K562 (cell line): ENCODE data around the gene SLC25A1. TPM values are rescaled to one million over a fixed set of nuclear protein-coding genes. Genes with fewer than 3 reads are reported as not detected.

Experiments
- ATAC-seq: fragments of 200-7000 bp; cut with Tn5 transposase; 3 replicates; pipeline ENCODE4 v1.9.1; 2020; ENCODE audit warnings: moderate library complexity
- BruUV-seq: library from RNA; stranded (reverse); fragments of 400-500 nt; replicated peaks from 2 replicates; lab custom pipeline; 2021; lab: Mats Ljungman, UMichigan
- CTCF ChIA-PET: fragments of 300-600 bp; formaldehyde crosslinking; extraction: SDS; loops from one replicate; lab custom pipeline; 2021; ENCODE audit warnings: low intra/inter-chr PET ratio; lab: Yijun Ruan, JAX
- POLR2A ChIA-PET: fragments of 300-600, 350-650 bp; sonication (Branson Sonifier 250); formaldehyde crosslinking; extraction: SDS; loops from one replicate; lab custom pipeline; 2021; ENCODE audit warnings: antibody characterized with exemption, inconsistent platforms; lab: Yijun Ruan, JAX
- DNase-seq, 4 experiments: peaks; one replicate each; pipeline versions ENCODE4 v3.0.0 to v3.0.0-alpha.2; 2011 to 2018; ENCODE audit warnings: low spot score in 3 of 4, mixed read lengths in 3 of 4; ENCODE audit errors: extremely low read depth in 1 of 4
- FAIRE-seq: peaks from 2 replicates; lab custom pipeline; 2011; peaks lifted over from hg19 to GRCh38; lab: Jason Lieb, UNC
- H2AFZ ChIP-seq: 2 replicates; pipeline ENCODE4 v1.6.0; 2011; ENCODE audit warnings: low read depth, low read length, control low read depth, inconsistent platforms
- H3K27ac ChIP-seq: fragments of 200-600 bp; 3 replicates; pipeline ENCODE4 v1.8.0; 2011; ENCODE audit warnings: low read depth, mild to moderate bottlenecking, control low read depth, inconsistent platforms, low read length, moderate library complexity, mixed read lengths; ENCODE audit errors: extremely low read depth
- H3K27me3 ChIP-seq, 2 experiments: fragments of 300-600 bp in 1 of 2; 2 replicates in 1 of 2; 3 replicates in 1 of 2; pipeline versions ENCODE4 v1.6.0 to v1.8.0; 2011; ENCODE audit warnings: inconsistent platforms in 2 of 2, low read length in 2 of 2, mild to moderate bottlenecking in 1 of 2, mixed read lengths in 1 of 2, moderate library complexity in 1 of 2; ENCODE audit not compliant: control insufficient read depth in 2 of 2, insufficient read depth in 2 of 2
- H3K36me3 ChIP-seq: fragments of 300-600 bp; 3 replicates; pipeline ENCODE4 v1.8.0; 2011; ENCODE audit warnings: mild to moderate bottlenecking, low read length, inconsistent platforms; ENCODE audit not compliant: control insufficient read depth, insufficient read depth
- H3K4me1 ChIP-seq, 2 experiments: fragments of 200-600 bp in 1 of 2; replicated peaks in 1 of 2; 2 replicates in 1 of 2; 3 replicates in 1 of 2; pipeline versions ENCODE4 v1.5.1 to v1.8.0; 2011; ENCODE audit warnings: inconsistent platforms in 2 of 2, low read length in 2 of 2, mild to moderate bottlenecking in 1 of 2, mixed read lengths in 1 of 2, moderate library complexity in 1 of 2; ENCODE audit not compliant: control insufficient read depth in 2 of 2, insufficient read depth in 2 of 2
- H3K4me2 ChIP-seq: 2 replicates; pipeline ENCODE4 v1.6.1; 2011; ENCODE audit warnings: low read length, control low read depth, inconsistent platforms, mixed read lengths; ENCODE audit not compliant: insufficient read depth
- H3K4me3 ChIP-seq: fragments of 200-600 bp; sonication (generic), shearing (Covaris generic); 2 replicates; pipeline ENCODE4 v1.5.1; 2016; ENCODE audit warnings: control low read depth, inconsistent platforms
- H3K79me2 ChIP-seq: fragments of 200-600 bp; 3 replicates; pipeline ENCODE4 v1.8.0; 2011; ENCODE audit warnings: low read length, inconsistent platforms; ENCODE audit not compliant: control insufficient read depth, insufficient read depth
- H3K9ac ChIP-seq, 2 experiments: 2 replicates each; pipeline versions ENCODE4 v1.6.0 to v1.6.1; 2011; ENCODE audit warnings: low read depth in 2 of 2, low read length in 2 of 2, control low read depth in 1 of 2, inconsistent platforms in 1 of 2, mild to moderate bottlenecking in 1 of 2, mixed read lengths in 1 of 2; ENCODE audit not compliant: insufficient read depth in 1 of 2
- H3K9me1 ChIP-seq: one replicate; pipeline ENCODE4 v1.6.0; 2011; ENCODE audit warnings: inconsistent platforms, mild to moderate bottlenecking, low read length, moderate library complexity; ENCODE audit not compliant: control insufficient read depth, insufficient read depth
- H3K9me3 ChIP-seq: replicated peaks from 2 replicates; pipeline ENCODE4 v1.5.1; 2011; ENCODE audit warnings: low read depth, low read length, inconsistent platforms; ENCODE audit not compliant: control insufficient read depth, insufficient read depth
- H4K20me1 ChIP-seq: replicated peaks from 2 replicates; pipeline ENCODE4 v1.6.1; 2011; ENCODE audit warnings: low read length, inconsistent platforms, mixed read lengths; ENCODE audit not compliant: control insufficient read depth, insufficient read depth
- BHLHE40 ChIP-seq: IDR thresholded peaks from 2 replicates; pipeline ENCODE4 v1.6.1; 2011; ENCODE audit warnings: low read length, improper control_type of control experiment
- CHD1 ChIP-seq: fragments of 200-600 bp; sonication (generic); IDR thresholded peaks from one replicate; pipeline ENCODE4 v1.6.1; 2012; ENCODE audit warnings: mild to moderate bottlenecking, moderate library complexity, low read length, inconsistent platforms
- DMBX1 ChIP-seq: fragments of 250-450 bp; sonication (Bioruptor Pico); IDR thresholded peaks from 2 replicates; pipeline ENCODE4 v1.8.0; 2022; ENCODE audit warnings: inconsistent platforms, mild to moderate bottlenecking, moderate library complexity, borderline replicate concordance
- GATAD2A ChIP-seq: fragments of 450-650 bp; IDR thresholded peaks from 2 replicates; pipeline ENCODE4 v1.6.1; 2017
- GTF2A2 ChIP-seq: IDR thresholded peaks from 2 replicates; pipeline ENCODE4 v1.6.1; 2016; ENCODE audit warnings: mild to moderate bottlenecking, missing genetic modification characterization, missing compliant biosample characterization
- HDAC6 ChIP-seq: IDR thresholded peaks from 2 replicates; pipeline ENCODE4 v1.6.1; 2012; ENCODE audit warnings: low read depth, mild to moderate bottlenecking, control low read depth, inconsistent platforms, low read length, moderate library complexity
- HMGXB4 ChIP-seq: sonication (generic); formaldehyde crosslinking; IDR thresholded peaks from 2 replicates; pipeline ENCODE4 v1.8.1; 2023; ENCODE audit warnings: mild to moderate bottlenecking, missing genetic modification reagents
- ILF3 ChIP-seq: fragments of 450-650 bp; IDR thresholded peaks from 2 replicates; pipeline ENCODE4 v1.6.1; 2018; ENCODE audit warnings: antibody characterized with exemption, mild to moderate bottlenecking, moderate library complexity, borderline replicate concordance
- IRF1 ChIP-seq: sonication (generic); formaldehyde crosslinking; IDR thresholded peaks from 2 replicates; pipeline ENCODE4 v1.8.0; 2022; ENCODE audit warnings: missing genetic modification reagents, mild to moderate bottlenecking, borderline replicate concordance
- KLF1 ChIP-seq: fragments of 450-650 bp; IDR thresholded peaks from 2 replicates; pipeline ENCODE4 v1.6.1; 2016; ENCODE audit warnings: missing genetic modification characterization, missing compliant biosample characterization
- LEF1 ChIP-seq: fragments of 450-650 bp; IDR thresholded peaks from 2 replicates; pipeline ENCODE4 v1.6.1; 2016; ENCODE audit warnings: mild to moderate bottlenecking
- MAFF ChIP-seq: IDR thresholded peaks from 2 replicates; pipeline ENCODE4 v1.6.1; 2012; ENCODE audit warnings: low read length, improper control_type of control experiment
- MEF2A ChIP-seq: IDR thresholded peaks from 2 replicates; pipeline ENCODE4 v1.6.1; 2011; ENCODE audit warnings: low read depth, mild to moderate bottlenecking, low read length, moderate library complexity; ENCODE audit not compliant: control insufficient read depth
- NR4A1 ChIP-seq, 2 experiments: fragments of 250-450 bp in 1 of 2; fragments of 450-650 bp in 1 of 2; sonication (Bioruptor Pico) in 1 of 2; IDR thresholded peaks; 2 replicates each; pipeline versions ENCODE4 v1.4.0 to v1.6.1; 2016 to 2020; ENCODE audit warnings: mild to moderate bottlenecking in 2 of 2, missing compliant biosample characterization in 1 of 2, missing genetic modification characterization in 1 of 2, moderate library complexity in 1 of 2
- PML ChIP-seq: IDR thresholded peaks from 2 replicates; pipeline ENCODE4 v1.6.1; 2012; ENCODE audit warnings: low read length, inconsistent platforms
- ZBED1 ChIP-seq: IDR thresholded peaks from 2 replicates; pipeline ENCODE4 v1.6.1; 2014
- ZNF347 ChIP-seq: fragments of 450-650 bp; formaldehyde crosslinking; IDR thresholded peaks from 2 replicates; pipeline ENCODE4 v1.4.0; 2020; ENCODE audit warnings: low read depth, mild to moderate bottlenecking, moderate library complexity
- ZNF444 ChIP-seq: fragments of 250-450 bp; sonication (Bioruptor Pico); IDR thresholded peaks from 2 replicates; pipeline ENCODE4 v1.4.0; 2020; ENCODE audit warnings: mild to moderate bottlenecking, moderate library complexity
- ZNF561 ChIP-seq: fragments of 450-650 bp; formaldehyde crosslinking; conservative IDR thresholded peaks from 2 replicates; pipeline ENCODE4 v1.4.0; 2020; ENCODE audit warnings: mild to moderate bottlenecking, moderate library complexity
- ZNF584 ChIP-seq: fragments of 200-800 bp; sonication (Bioruptor generic); IDR thresholded peaks from 2 replicates; pipeline ENCODE4 v1.6.1; 2016; ENCODE audit warnings: low read depth, mild to moderate bottlenecking, missing genetic modification characterization, missing compliant biosample characterization
- ZNF695 ChIP-seq: fragments of 450-650 bp; formaldehyde crosslinking; IDR thresholded peaks from 2 replicates; pipeline ENCODE4 v1.4.0; 2020; ENCODE audit warnings: mild to moderate bottlenecking, moderate library complexity
- WGBS: fragments of 100-300 bp; shearing (Covaris generic); methylation state at CpG from one replicate; pipeline ENCODE4 v1.1.6; 2016; ENCODE audit warnings: low coverage, mixed read lengths; ENCODE audit not compliant: insufficient coverage; ENCODE audit errors: missing lambda C conversion rate; 5-methylcytosine and 5-hydroxymethylcytosine counted together
- in situ Hi-C: fragments of 300-500 bp; cut with MboI; formaldehyde crosslinking; loops from 4 replicates; pipeline ENCODE4 v1.15.0; 2018; ENCODE audit warnings: inconsistent platforms, mixed read lengths
- intact Hi-C: fragments of 100-400 bp; cut with micrococcal nuclease; formaldehyde crosslinking; loops from 2 replicates; pipeline ENCODE4 v1.14.2; 2022
- polyA plus RNA-seq, 8 experiments: library from polyadenylated mRNA; depleted of rRNA in 4 of 8; stranded (reverse) in 5 of 8; unstranded in 3 of 8; fragments of >200 nt; fragmentation: Nextera tagmentation in 2 of 8; fragmentation: Illumina TruSeq in 1 of 8; extraction: Ambion mirVana in 2 of 8; extraction: Trizol in 1 of 8; gene quantifications; 2 replicates each; pipeline versions ENCODE4 v1.2.1 to v1.2.3, GENCODE V29; 2011 to 2014; ENCODE audit warnings: inconsistent platforms in 1 of 8, missing spikeins in 1 of 8
- total RNA-seq, 7 experiments: library from RNA; depleted of rRNA in 6 of 7; stranded (reverse); fragments of >200 nt in 6 of 7; fragmentation: Illumina TruSeq in 2 of 7; extraction: Trizol in 2 of 7; gene quantifications; 2 replicates each; pipeline versions ENCODE4 v1.2.1 to v1.2.3, GENCODE V29; 2011 to 2021; ENCODE audit warnings: low replicate concordance in 1 of 7

Gene SLC25A1
- total and polyA plus RNA-seq, 9 of the 15 experiments (the other 6 are each of a cell fraction or from before 2014, with no cell fraction given): 11.0 to 408 (median 110) TPM

GRCh38 chr22:19172213-19173046 is 6.1 kb downstream of the SLC25A1 start:
- WGBS: 2% methylated on average over 13 of the region's 13 CpGs
- H3K9ac ChIP-seq: peak overlapping the region; percentile 94 to 96
- CTCF ChIA-PET: no interaction called here
- peak overlapping the region; percentile 93 for H3K4me2 ChIP-seq
- in situ Hi-C loops: no loop called here
- H3K27me3 ChIP-seq: peaks cover 18 to 24% of the 10 kb centered on the region in 2 experiments
- peak in 1 of 4 experiments; percentile 48 for DNase-seq
- peak overlapping the region; percentile 66 for H3K4me3 ChIP-seq
- peak; percentile 0; the same call in 2 of the 3 replicates for ATAC-seq
- peaks cover 58 to 93% of the 10 kb centered on the region in 2 experiments for H3K4me1 ChIP-seq
- H3K9me1 ChIP-seq: peaks cover 28% of the 10 kb centered on the region
- no TSS peak for BruUV-seq
- peak overlapping the region; percentile 86 for H3K27ac ChIP-seq
- peak overlapping the region; percentile 98 for H2AFZ ChIP-seq
- H3K79me2 ChIP-seq: peaks cover 71% of the 10 kb centered on the region
- intact Hi-C loops: no loop called here
- FAIRE-seq: no peak
- H3K36me3 ChIP-seq: peaks cover 54% of the 10 kb centered on the region
- peaks cover 49% of the 10 kb centered on the region for H4K20me1 ChIP-seq
- H3K9me3 ChIP-seq: no peaks in the 10 kb centered on the region
- POLR2A ChIA-PET: interaction anchor here (0.6 to 1.3 kb wide), 16 partner anchors 20 to 798 kb away, joined by 3 to 6 read pairs (median 4); partner anchors contain the start of gene DGCR2
- TF ChIP-seq MEF2A: no peak
- no peak for TF ChIP-seq IRF1
- TF ChIP-seq MAFF: no peak
- TF ChIP-seq ZBED1: no peak
- no peak for TF ChIP-seq GATAD2A
- 0 out of 2 replicates have a peak, but pooled peaks have one; percentile 3 for TF ChIP-seq ZNF561 (CRISPR knock-in tag)
- TF ChIP-seq ZNF584 (CRISPR knock-in tag): no peak
- no peak for TF ChIP-seq BHLHE40
- TF ChIP-seq ZNF695 (CRISPR knock-in tag): 0 out of 2 replicates have a peak, but pooled peaks have one; percentile 28
- 0 out of 2 replicates have a peak, but pooled peaks have one; percentile 31 for TF ChIP-seq ZNF444 (CRISPR knock-in tag)
- TF ChIP-seq GTF2A2: no peak
- TF ChIP-seq HMGXB4 (CRISPR knock-in tag): peak; percentile 60; the same call in 1 of the 2 replicates
- no peak for TF ChIP-seq HDAC6
- no peak for TF ChIP-seq LEF1
- peak; percentile 48 for TF ChIP-seq CHD1
- no peak for TF ChIP-seq ZNF347 (CRISPR knock-in tag)
- TF ChIP-seq DMBX1 (CRISPR knock-in tag): peak; percentile 15; the same call in 1 of the 2 replicates
- no peak for TF ChIP-seq PML
- no peak for TF ChIP-seq ILF3
- no peak for TF ChIP-seq KLF1 (tag)
- TF ChIP-seq NR4A1 (CRISPR knock-in tag; IDR thresholded peaks at IDR 0.05): no peak
- peak; percentile 30; the same call in 1 of the 2 replicates for TF ChIP-seq NR4A1 (tag; IDR thresholded peaks at IDR 0.05)
